GM19324 (cell line): ENCODE data around the gene RPN1.

Experiments used
- ATAC-seq: cut with Tn5 transposase; IDR thresholded peaks from one replicate; pipeline ENCODE4 v1.9.1; 2021; ENCODE audit warnings: mild to moderate bottlenecking, moderate library complexity; ENCODE audit not compliant: unreplicated experiment, low FRiP score

The RPN1 gene

GRCh38 chr3:128585189-128585588 lies 65.4 kb downstream of the RPN1 start:
- ATAC-seq = no peak

- no peak for ATAC-seq
Measured at GRCh38 chr3:128584412-128585020, 66.1 kb downstream of the RPN1 start.

- ATAC-seq = no peak
Measured at GRCh38 chr3:128581566-128581965, 69.1 kb downstream of the RPN1 start.

GRCh38 chr3:128579927-128580326 lies 70.7 kb downstream of the RPN1 start:
- ATAC-seq = no peak

- ATAC-seq = no peak
Measured at GRCh38 chr3:128578346-128578745, 72.3 kb downstream of the RPN1 start.

- ATAC-seq = no peak
Measured at GRCh38 chr3:128577711-128578110, 72.9 kb downstream of the RPN1 start.

- ATAC-seq = no peak
Measured at GRCh38 chr3:128576290-128576689, 74.3 kb downstream of the RPN1 start.

- ATAC-seq = no peak
Measured at GRCh38 chr3:128575777-128576176, 74.8 kb downstream of the RPN1 start.

GRCh38 chr3:128573707-128574162 lies 76.9 kb downstream of the RPN1 start:
- ATAC-seq = no peak

- no peak for ATAC-seq
Measured at GRCh38 chr3:128573160-128573559, 77.5 kb downstream of the RPN1 start.

GRCh38 chr3:128572644-128573105 lies 77.9 kb downstream of the RPN1 start:
- ATAC-seq = no peak

- no peak for ATAC-seq
Measured at GRCh38 chr3:128572013-128572412, 78.6 kb downstream of the RPN1 start.
